H1 (cell line): Measurements from ENCODE around the gene MAGI1. TPM values are rescaled to one million over a fixed set of nuclear protein-coding genes. Genes with fewer than 3 reads are reported as not detected.

ENCODE experiments used
- CTCF ChIA-PET: fragments of 300-600 bp; sonication (Branson Sonifier 250); formaldehyde crosslinking; loops from one replicate; lab custom pipeline; 2021; ENCODE audit not compliant: partially characterized antibody; lab: Charles Lee
- POLR2A ChIA-PET: fragments of 300-600 bp; sonication (Branson Sonifier 250); formaldehyde crosslinking; loops from one replicate; lab custom pipeline; 2021; ENCODE audit warnings: inconsistent platforms; ENCODE audit not compliant: partially characterized antibody; lab: Charles Lee
- DNase-seq, 2 experiments: peaks; one replicate each; pipeline versions ENCODE4 v3.0.0 to v3.0.0-alpha.2; 2010 to 2022; ENCODE audit warnings: low spot score in 2 of 2, low read depth in 1 of 2, mixed read lengths in 1 of 2
- FAIRE-seq: peaks from 2 replicates; lab custom pipeline; 2011; peaks lifted over from hg19 to GRCh38; lab: Jason Lieb, UNC
- H2AFZ ChIP-seq: 2 replicates; pipeline ENCODE4 v1.8.1; 2012; ENCODE audit warnings: low read length, inconsistent platforms
- H2AK5ac ChIP-seq: 2 replicates; pipeline ENCODE4 v1.6.1; 2013; ENCODE audit warnings: low read depth, low read length
- H2BK120ac ChIP-seq: replicated peaks from 2 replicates; pipeline ENCODE3; 2013; ENCODE audit warnings: low read depth, low read length, inconsistent platforms
- H2BK12ac ChIP-seq: 2 replicates; pipeline ENCODE4 v1.6.1; 2013; ENCODE audit warnings: low read depth, low read length
- H2BK15ac ChIP-seq: 2 replicates; pipeline ENCODE4 v1.6.1; 2013; ENCODE audit warnings: low read length
- H2BK20ac ChIP-seq: 2 replicates; pipeline ENCODE4 v1.6.1; 2013; ENCODE audit warnings: low read length
- H2BK5ac ChIP-seq: 2 replicates; pipeline ENCODE4 v1.6.1; 2013; ENCODE audit warnings: low read depth, low read length
- H3K14ac ChIP-seq: 2 replicates; pipeline ENCODE4 v1.6.1; 2013; ENCODE audit warnings: inconsistent platforms; ENCODE audit not compliant: insufficient read length
- H3K18ac ChIP-seq: 2 replicates; pipeline ENCODE4 v1.6.1; 2013; ENCODE audit warnings: low read length; ENCODE audit errors: extremely low read depth
- H3K23ac ChIP-seq: 2 replicates; pipeline ENCODE4 v1.6.1; 2013; ENCODE audit warnings: inconsistent platforms; ENCODE audit not compliant: insufficient read length
- H3K23me2 ChIP-seq: 2 replicates; pipeline ENCODE4 v1.6.1; 2013; ENCODE audit warnings: low read depth, low read length
- H3K27ac ChIP-seq: 2 replicates; pipeline ENCODE4 v1.6.1; 2011; ENCODE audit warnings: low read depth, low read length, inconsistent platforms
- H3K27me3 ChIP-seq, 4 experiments: replicated peaks in 1 of 4; 1 replicate in 1 of 4; 2 replicates in 3 of 4; pipeline versions ENCODE4 v1.6.1 to v1.8.1; 2011 to 2013; ENCODE audit warnings: low read length in 3 of 4, mild to moderate bottlenecking in 3 of 4, inconsistent platforms in 2 of 4, mixed read lengths in 2 of 4, moderate library complexity in 1 of 4; ENCODE audit not compliant: control insufficient read depth in 3 of 4, insufficient read depth in 3 of 4; ENCODE audit errors: extremely low read depth in 1 of 4
- H3K36me3 ChIP-seq, 4 experiments: 2 replicates each; pipeline versions ENCODE4 v1.6.1 to v1.8.1; 2011 to 2013; ENCODE audit warnings: mild to moderate bottlenecking in 4 of 4, low read length in 3 of 4, moderate library complexity in 2 of 4, control low read depth in 1 of 4, inconsistent platforms in 1 of 4; ENCODE audit not compliant: insufficient read depth in 4 of 4, control insufficient read depth in 2 of 4
- H3K4ac ChIP-seq: replicated peaks from 2 replicates; pipeline ENCODE3; 2013; ENCODE audit warnings: low read length, low read depth, mixed read lengths, inconsistent platforms; ENCODE audit not compliant: insufficient read length
- H3K4me1 ChIP-seq, 4 experiments: replicated peaks in 1 of 4; 1 replicate in 1 of 4; 2 replicates in 3 of 4; pipeline versions ENCODE4 v1.6.1 to v1.8.1; 2011 to 2013; ENCODE audit warnings: low read length in 3 of 4, inconsistent platforms in 2 of 4, mixed read lengths in 1 of 4; ENCODE audit not compliant: insufficient read depth in 4 of 4, control insufficient read depth in 3 of 4
- H3K4me2 ChIP-seq, 2 experiments: 2 replicates each; pipeline versions ENCODE4 v1.6.1 to v1.8.1; 2011 to 2013; ENCODE audit warnings: low read depth in 2 of 2, low read length in 2 of 2, control low read depth in 1 of 2, inconsistent platforms in 1 of 2, mild to moderate bottlenecking in 1 of 2; ENCODE audit not compliant: insufficient read depth in 1 of 2
- H3K4me3 ChIP-seq, 4 experiments: fragments of 200-600, 300-600 bp in 1 of 4; sonication (generic), shearing (Covaris generic), sonication (Bioruptor Twin) in 1 of 4; 2 replicates each; pipeline versions ENCODE4 v1.5.1 to v1.8.1; 2011 to 2016; ENCODE audit warnings: low read length in 4 of 4, low read depth in 3 of 4, control low read depth in 2 of 4, inconsistent platforms in 2 of 4, mild to moderate bottlenecking in 2 of 4, mixed read lengths in 1 of 4, moderate library complexity in 1 of 4; ENCODE audit not compliant: insufficient read depth in 2 of 4; ENCODE audit errors: extremely low read depth in 1 of 4
- H3K56ac ChIP-seq: replicated peaks from 2 replicates; pipeline ENCODE3; 2013; ENCODE audit warnings: low read depth, mild to moderate bottlenecking, mixed read lengths, low read length, inconsistent platforms; ENCODE audit not compliant: insufficient read length
- H3K79me1 ChIP-seq: 2 replicates; pipeline ENCODE4 v1.6.1; 2013; ENCODE audit warnings: low read depth, low read length, control low read depth
- H3K79me2 ChIP-seq, 2 experiments: 2 replicates each; pipeline versions ENCODE4 v1.6.1 to v1.8.1; 2012 to 2013; ENCODE audit warnings: low read length in 2 of 2, mild to moderate bottlenecking in 2 of 2, inconsistent platforms in 1 of 2; ENCODE audit not compliant: insufficient read depth in 2 of 2, control insufficient read depth in 1 of 2
- H3K9ac ChIP-seq, 4 experiments: replicated peaks in 1 of 4; 1 replicate in 1 of 4; 2 replicates in 3 of 4; pipeline versions ENCODE4 v1.6.1 to v1.8.1; 2011 to 2013; ENCODE audit warnings: low read depth in 3 of 4, low read length in 3 of 4, control low read depth in 2 of 4, mild to moderate bottlenecking in 2 of 4, moderate library complexity in 2 of 4, inconsistent platforms in 1 of 4; ENCODE audit errors: extremely low read depth in 1 of 4
- H3K9me3 ChIP-seq, 2 experiments: 2 replicates each; pipeline versions ENCODE4 v1.6.1 to v1.8.1; 2012 to 2013; ENCODE audit warnings: mild to moderate bottlenecking in 2 of 2, moderate library complexity in 2 of 2, control low read depth in 1 of 2, inconsistent platforms in 1 of 2, low read depth in 1 of 2, low read length in 1 of 2, mixed read lengths in 1 of 2; ENCODE audit not compliant: insufficient read depth in 2 of 2
- H4K20me1 ChIP-seq, 2 experiments: replicated peaks in 1 of 2; 2 replicates each; pipeline versions ENCODE3 to v1.8.1; 2011 to 2013; ENCODE audit warnings: inconsistent platforms in 2 of 2, low read length in 2 of 2, mild to moderate bottlenecking in 1 of 2; ENCODE audit not compliant: insufficient read depth in 2 of 2, control insufficient read depth in 1 of 2
- H4K5ac ChIP-seq: 2 replicates; pipeline ENCODE4 v1.6.1; 2013; ENCODE audit warnings: low read length, low read depth, mixed read lengths, inconsistent platforms; ENCODE audit not compliant: insufficient read length
- H4K8ac ChIP-seq: 2 replicates; pipeline ENCODE4 v1.8.0; 2013; ENCODE audit warnings: mild to moderate bottlenecking, moderate library complexity, low read length, inconsistent platforms; ENCODE audit not compliant: insufficient read depth; ENCODE audit errors: extremely low read depth
- H4K91ac ChIP-seq: replicated peaks from 2 replicates; pipeline ENCODE3; 2013; ENCODE audit warnings: low read length, mixed read lengths, inconsistent platforms; ENCODE audit not compliant: insufficient read length
- E2F6 ChIP-seq: IDR thresholded peaks from 2 replicates; pipeline ENCODE4 v1.6.1; 2012; ENCODE audit warnings: inconsistent platforms
- WGBS, 2 experiments: shearing (Covaris generic) in 1 of 2; methylation state at CpG; one replicate each; pipeline versions ENCODE4 v1.1.6 to v1.1.7; 2013 to 2015; ENCODE audit warnings: low lambda C conversion rate in 2 of 2, mixed read lengths in 2 of 2, inconsistent platforms in 1 of 2, low coverage in 1 of 2, missing lambda C conversion rate in 1 of 2; ENCODE audit not compliant: insufficient replicate concordance in 2 of 2, insufficient coverage in 1 of 2, insufficient read length in 1 of 2; ENCODE audit errors: extremely low coverage in 1 of 2, missing lambda C conversion rate in 1 of 2; 5-methylcytosine and 5-hydroxymethylcytosine counted together
- polyA plus RNA-seq, 7 experiments: library from polyadenylated mRNA; depleted of rRNA in 3 of 7; stranded (reverse) in 5 of 7; unstranded in 2 of 7; fragments of >200 nt in 5 of 7; fragments of 200-250 nt in 2 of 7; gene quantifications; 1 replicate in 5 of 7; 2 replicates in 1 of 7; 4 replicates in 1 of 7; pipeline versions ENCODE4 v1.2.1 to v1.2.3, GENCODE V29; 2011 to 2013; ENCODE audit warnings: missing spikeins in 2 of 7, mixed read lengths in 2 of 7
- total RNA-seq: library from RNA; stranded (reverse); fragmentation: NEBNext Ultra II Directional; extraction: Animal tissue kit (Norgen Biotek cat#: 25700); gene quantifications from 2 replicates; pipeline ENCODE4 v1.2.1, GENCODE V29; 2021

MAGI1 gene
- total and polyA plus RNA-seq, 2 of the 8 experiments (the other 6 are each of a cell fraction or from before 2014, with no cell fraction given): 19.8 to 78.0 TPM

GRCh38 chr3:65712140-65712539 lies 326.6 kb downstream of the MAGI1 start:
- Histone ChIP-seq H3K36me3 (no peaks in the 10 kb centered on the region), H3K4me2 (no peak overlapping the region), H2AK5ac (no peak overlapping the region), H3K27ac (no peak overlapping the region), H2BK15ac (no peak overlapping the region), H3K4me3 (no peak overlapping the region), H4K5ac (no peak overlapping the region), H3K23me2 (no peaks in the 10 kb centered on the region), H4K8ac (no peak overlapping the region)
- no peak for TF ChIP-seq E2F6
- TF ChIP-seq, all 59 proteins: peak for 0
- H3K79me2 ChIP-seq: no peaks in the 10 kb centered on the region; a peak in 1 of 4 replicates
- H3K27me3 ChIP-seq: no peaks in the 10 kb centered on the region
- H3K4me1 ChIP-seq: peaks cover 3 to 14% (median 12%) of the 10 kb centered on the region in 4 experiments; a peak in 6 of 7 replicates
- no peak overlapping the region for H2BK20ac ChIP-seq
- no peak for FAIRE-seq
- H3K4ac ChIP-seq: no peak overlapping the region
- ChIA-PET POLR2A (interaction anchor here (0.6 to 1.3 kb wide), 3 partner anchors 8 to 437 kb away, joined by 3 to 4 read pairs (median 3); no protein-coding TSS in a partner anchor), CTCF (interaction anchor here (0.6 to 2.2 kb wide), 3 partner anchors 36 to 67 kb away, joined by 3 to 5 read pairs (median 4); no protein-coding TSS in a partner anchor)
- H3K79me1 ChIP-seq: peaks cover 3% of the 10 kb centered on the region; the same call in 1 of the 2 replicates
- no peak overlapping the region for H3K14ac ChIP-seq
- no peak overlapping the region for H2BK120ac ChIP-seq
- no peaks in the 10 kb centered on the region for H3K9me3 ChIP-seq
- 0 out of 2 replicates have a peak overlapping the region, but pooled peaks have one; percentile 31 for H2BK12ac ChIP-seq
- H4K91ac ChIP-seq: no peak overlapping the region
- no peak overlapping the region for H3K18ac ChIP-seq
- no peak overlapping the region for H3K56ac ChIP-seq
- DNase-seq: no peak
- no peak overlapping the region for H3K23ac ChIP-seq
- no peak overlapping the region for H3K9ac ChIP-seq
- H4K20me1 ChIP-seq: no peaks in the 10 kb centered on the region
- WGBS, 2 experiments: 88% methylated on average over 4 of the region's 5 CpGs; no CpG with 5 or more reads in 1 of the 2 experiments
- no peak overlapping the region for H2AFZ ChIP-seq
- no peak overlapping the region for H2BK5ac ChIP-seq
